Tibial nerve (tissue), 3 donors: ENCODE data around the gene ARAF.
A peak's percentile ranks its signal among the peaks of the same experiment; 100 is the strongest.

Source experiments
- CTCF ChIP-seq, 5 experiments: fragments of 200-600 bp in 3 of 5; fragments of 450-650 bp in 2 of 5; sonication (generic) in 3 of 5; IDR thresholded peaks; one replicate each; pipeline ENCODE4 v1.5.1; 2016 to 2019; ENCODE audit warnings: antibody characterized with exemption in 5 of 5, mild to moderate bottlenecking in 3 of 5, moderate library complexity in 2 of 5
- POLR2A ChIP-seq, 2 donors: fragments of 450-650 bp; IDR thresholded peaks; one replicate each; pipeline ENCODE4 v1.6.1; 2017; ENCODE audit warnings: antibody characterized with exemption in 2 of 2, mild to moderate bottlenecking in 2 of 2, moderate library complexity in 2 of 2

- TF ChIP-seq CTCF (IDR thresholded peaks at IDR 0.05) (peak in 3 of 5 experiments; percentile 38 to 61 (median 42)), POLR2A (IDR thresholded peaks at IDR 0.05) (no peak)
Observed at GRCh38 chrX:47619486-47620302, 58.7 kb downstream of the ARAF start, which contains the start of gene SYN1.
